Neural progenitor cell (in vitro differentiated cells): ENCODE data around the gene PALS1. TPM values are rescaled to one million over a fixed set of nuclear protein-coding genes. Genes with fewer than 3 reads are reported as not detected.

Source experiments
- DNase-seq: peaks from one replicate; pipeline ENCODE4 v3.0.0-alpha.2; 2016; ENCODE audit warnings: low spot score
- H2AFZ ChIP-seq: fragments of 200-600 bp; sonication (generic); replicated peaks from 2 replicates; pipeline ENCODE4 v1.6.1; 2016; ENCODE audit warnings: antibody characterized with exemption
- H3F3A ChIP-seq: fragments of 200-600 bp; sonication (generic); 2 replicates; pipeline ENCODE4 v1.6.1; 2016; ENCODE audit warnings: antibody characterized with exemption, low read depth
- H3K27ac ChIP-seq: fragments of 200-600 bp; sonication (generic); 2 replicates; pipeline ENCODE4 v1.5.1; 2016; ENCODE audit warnings: mild to moderate bottlenecking
- H3K27me3 ChIP-seq: fragments of 200-600 bp; sonication (generic); 2 replicates; pipeline ENCODE4 v1.6.1; 2016; ENCODE audit warnings: mild to moderate bottlenecking, moderate library complexity
- H3K36me3 ChIP-seq: fragments of 200-600 bp; sonication (generic); 2 replicates; pipeline ENCODE4 v1.5.1; 2016
- H3K4me1 ChIP-seq: fragments of 200-600 bp; sonication (generic); 2 replicates; pipeline ENCODE4 v1.6.1; 2016; ENCODE audit warnings: mixed run types
- H3K4me2 ChIP-seq: fragments of 200-600 bp; sonication (generic); 2 replicates; pipeline ENCODE4 v1.6.1; 2016
- H3K4me3 ChIP-seq: fragments of 200-600 bp; sonication (generic); 2 replicates; pipeline ENCODE4 v1.5.1; 2016
- H3K79me2 ChIP-seq: fragments of 200-600 bp; sonication (generic); 2 replicates; pipeline ENCODE4 v1.6.1; 2016; ENCODE audit warnings: low read depth
- H3K9ac ChIP-seq: fragments of 200-600 bp; sonication (generic); 2 replicates; pipeline ENCODE4 v1.6.1; 2016
- H3K9me3 ChIP-seq: fragments of 200-600 bp; sonication (generic); 2 replicates; pipeline ENCODE4 v1.5.1; 2016; ENCODE audit warnings: low read depth
- H4K20me1 ChIP-seq: fragments of 200-600 bp; sonication (generic); 2 replicates; pipeline ENCODE4 v1.6.1; 2016; ENCODE audit warnings: low read depth
- H3K27ac Mint-ChIP-seq: 3 replicates; pipeline ENCODE4 v1.8.0; 2021; ENCODE audit warnings: mixed read lengths
- H3K27me3 Mint-ChIP-seq: 2 replicates; pipeline ENCODE4 v1.8.0; 2022; ENCODE audit warnings: low read depth, mild to moderate bottlenecking, inconsistent platforms, moderate library complexity, mixed read lengths; ENCODE audit not compliant: insufficient read depth
- H3K36me3 Mint-ChIP-seq: 3 replicates; pipeline ENCODE4 v1.8.0; 2021; ENCODE audit warnings: mixed read lengths
- H3K4me1 Mint-ChIP-seq: 3 replicates; pipeline ENCODE4 v1.8.0; 2021; ENCODE audit warnings: mixed read lengths
- H3K4me3 Mint-ChIP-seq: 3 replicates; pipeline ENCODE4 v1.8.0; 2021; ENCODE audit warnings: mild to moderate bottlenecking, moderate library complexity, mixed read lengths
- H3K9me3 Mint-ChIP-seq: 3 replicates; pipeline ENCODE4 v1.8.0; 2020; ENCODE audit warnings: mixed read lengths
- CTCF ChIP-seq: fragments of 200-600 bp; sonication (generic); IDR thresholded peaks from 2 replicates; pipeline ENCODE4 v1.5.1; 2017; ENCODE audit warnings: antibody characterized with exemption, mild to moderate bottlenecking
- EZH2 ChIP-seq: fragments of 200-600 bp; sonication (generic); IDR thresholded peaks from 2 replicates; pipeline ENCODE4 v1.6.1; 2017; ENCODE audit warnings: antibody characterized with exemption, mild to moderate bottlenecking, moderate library complexity
- EZH2phosphoT487 ChIP-seq: fragments of 200-600 bp; sonication (generic); IDR thresholded peaks from 2 replicates; pipeline ENCODE4 v1.6.1; 2017; ENCODE audit warnings: antibody characterized with exemption
- total RNA-seq: library from RNA; depleted of rRNA; stranded (reverse); fragments of >200 nt; gene quantifications from 2 replicates; pipeline ENCODE4 v1.2.3, GENCODE V29; 2015; ENCODE audit warnings: low replicate concordance

The PALS1 gene
- total RNA-seq, 1 donor from 2014 or later: 47.0 TPM

GRCh38 chr14:67195279-67195678 is 46.0 kb upstream of the PALS1 start:
- Mint-ChIP-seq H3K27ac (no peak overlapping the region), H3K4me1 (no peaks in the 10 kb centered on the region), H3K27me3 (peaks cover 4% of the 10 kb centered on the region), H3K36me3 (no peaks in the 10 kb centered on the region), H3K9me3 (no peaks in the 10 kb centered on the region), H3K4me3 (no peak overlapping the region)
- Histone ChIP-seq H3K9me3 (no peaks in the 10 kb centered on the region), H3K9ac (no peak overlapping the region), H3K36me3 (no peaks in the 10 kb centered on the region), H3K4me1 (no peaks in the 10 kb centered on the region), H3K27ac (no peak overlapping the region), H3K27me3 (no peaks in the 10 kb centered on the region), H3K4me3 (no peak overlapping the region), H2AFZ (no peak overlapping the region), H3F3A (no peaks in the 10 kb centered on the region), H4K20me1 (no peaks in the 10 kb centered on the region), H3K79me2 (no peaks in the 10 kb centered on the region), H3K4me2 (no peak overlapping the region)
- no peak for DNase-seq
- TF ChIP-seq EZH2: no peak
- no peak for TF ChIP-seq EZH2phosphoT487
- no peak for TF ChIP-seq CTCF

DNA sequence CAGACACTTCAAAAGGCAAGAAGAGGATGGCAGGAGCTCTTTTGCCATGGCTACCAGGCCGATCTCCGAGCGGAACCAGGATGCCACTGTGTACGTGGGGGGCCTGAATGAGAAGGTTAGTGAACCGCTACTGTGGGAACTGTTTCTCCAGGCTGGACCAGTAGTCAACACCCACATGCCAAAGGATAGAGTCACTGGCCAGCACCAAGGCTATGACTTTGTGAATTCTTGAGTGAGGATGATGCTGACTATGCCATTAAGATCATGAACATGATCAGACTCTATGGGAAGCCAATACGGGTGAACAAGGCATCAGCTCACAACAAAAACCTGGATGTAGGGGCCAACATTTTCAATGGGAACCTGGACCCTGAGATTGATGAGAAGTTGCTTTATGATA is 42.2 kb upstream of the PALS1 start:
- H3K9me3 ChIP-seq: no peaks in the 10 kb centered on the region
- H3K4me2 ChIP-seq: no peak overlapping the region
- no peaks in the 10 kb centered on the region for H4K20me1 ChIP-seq
- no peaks in the 10 kb centered on the region for H3K79me2 ChIP-seq
- H3K27ac ChIP-seq: no peak overlapping the region
- no peak overlapping the region for H2AFZ ChIP-seq
- no peaks in the 10 kb centered on the region for H3K36me3 ChIP-seq
- DNase-seq: no peak
- Mint-ChIP-seq H3K9me3 (no peaks in the 10 kb centered on the region), H3K27ac (no peak overlapping the region), H3K27me3 (no peaks in the 10 kb centered on the region), H3K4me3 (no peak overlapping the region), H3K4me1 (no peaks in the 10 kb centered on the region), H3K36me3 (no peaks in the 10 kb centered on the region)
- H3K27me3 ChIP-seq: no peaks in the 10 kb centered on the region
- no peaks in the 10 kb centered on the region for H3K4me1 ChIP-seq
- no peaks in the 10 kb centered on the region for H3F3A ChIP-seq
- H3K9ac ChIP-seq: no peak overlapping the region
- no peak overlapping the region for H3K4me3 ChIP-seq
- TF ChIP-seq EZH2 (no peak), EZH2phosphoT487 (no peak), CTCF (no peak)

GRCh38 chr14:67207810-67208209 is 33.4 kb upstream of the PALS1 start:
- no peak for DNase-seq
- Mint-ChIP-seq H3K36me3 (no peaks in the 10 kb centered on the region), H3K27me3 (peaks cover 3% of the 10 kb centered on the region), H3K27ac (no peak overlapping the region), H3K9me3 (no peaks in the 10 kb centered on the region), H3K4me3 (no peak overlapping the region), H3K4me1 (no peaks in the 10 kb centered on the region)
- no peak overlapping the region for H3K4me3 ChIP-seq
- H3K27ac ChIP-seq: no peak overlapping the region
- H3F3A ChIP-seq: no peaks in the 10 kb centered on the region
- no peaks in the 10 kb centered on the region for H3K27me3 ChIP-seq
- H3K36me3 ChIP-seq: no peaks in the 10 kb centered on the region
- H3K9ac ChIP-seq: no peak overlapping the region
- H2AFZ ChIP-seq: no peak overlapping the region
- no peaks in the 10 kb centered on the region for H3K79me2 ChIP-seq
- H3K4me2 ChIP-seq: no peak overlapping the region
- H4K20me1 ChIP-seq: no peaks in the 10 kb centered on the region
- no peaks in the 10 kb centered on the region for H3K4me1 ChIP-seq
- H3K9me3 ChIP-seq: no peaks in the 10 kb centered on the region
- TF ChIP-seq EZH2 (no peak), EZH2phosphoT487 (no peak), CTCF (no peak)
